Stimulated activated CD8-positive, alpha-beta memory T cell treated with anti-CD3 and anti-CD28 coated beads, Interleukin-2, amount 100 ng/mL, for 1 hour (primary cell): Measurements from ENCODE around the gene DUOX2.
"Not testable (repeated sequence)": the region's sequence is repeated elsewhere in the genome, so short reads cannot be mapped to it uniquely, and the experiment has no call there.

Experiments
- DNase-seq, 2 donors: peaks; one replicate each; pipeline ENCODE4 v3.0.0-alpha.2; 2020; ENCODE audit warnings: low read depth in 2 of 2

The DUOX2 gene

DNA sequence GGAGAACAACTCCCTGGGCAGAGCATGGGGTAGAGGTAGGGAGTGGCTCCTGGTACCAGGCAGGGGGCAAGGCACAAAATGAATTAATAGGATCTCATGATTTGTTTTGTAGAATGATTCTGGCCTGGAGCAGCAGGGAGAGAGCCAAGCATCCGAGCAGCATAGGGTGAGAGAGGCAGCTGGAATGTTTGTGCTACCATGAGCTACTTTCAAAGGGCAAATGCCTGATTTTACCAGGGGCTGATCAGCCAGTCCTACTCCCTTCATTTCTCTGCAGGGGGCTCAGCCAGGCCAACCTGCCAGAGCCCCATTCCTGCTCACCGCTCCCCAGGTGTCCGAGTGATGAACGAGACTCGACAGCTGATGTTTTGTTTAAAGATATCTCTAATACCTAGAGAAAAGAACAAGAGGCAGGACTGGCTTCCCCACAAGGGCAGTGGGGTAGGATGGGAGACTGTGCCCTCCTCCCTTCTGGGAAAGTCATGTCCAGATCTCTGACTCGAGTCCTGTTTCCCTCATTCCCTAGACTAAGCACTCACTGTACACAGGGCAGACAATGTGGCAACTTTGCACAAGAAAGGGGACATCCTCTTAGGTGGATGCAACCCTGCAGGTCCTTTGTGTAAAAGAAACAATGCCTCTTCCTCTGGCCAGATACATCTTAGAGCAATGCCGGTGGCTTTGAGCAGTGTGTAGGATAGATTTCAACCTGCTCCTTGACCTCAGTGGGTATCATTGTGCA is 12.9 kb downstream of the DUOX2 start:
- DNase-seq: no peak

DNA sequence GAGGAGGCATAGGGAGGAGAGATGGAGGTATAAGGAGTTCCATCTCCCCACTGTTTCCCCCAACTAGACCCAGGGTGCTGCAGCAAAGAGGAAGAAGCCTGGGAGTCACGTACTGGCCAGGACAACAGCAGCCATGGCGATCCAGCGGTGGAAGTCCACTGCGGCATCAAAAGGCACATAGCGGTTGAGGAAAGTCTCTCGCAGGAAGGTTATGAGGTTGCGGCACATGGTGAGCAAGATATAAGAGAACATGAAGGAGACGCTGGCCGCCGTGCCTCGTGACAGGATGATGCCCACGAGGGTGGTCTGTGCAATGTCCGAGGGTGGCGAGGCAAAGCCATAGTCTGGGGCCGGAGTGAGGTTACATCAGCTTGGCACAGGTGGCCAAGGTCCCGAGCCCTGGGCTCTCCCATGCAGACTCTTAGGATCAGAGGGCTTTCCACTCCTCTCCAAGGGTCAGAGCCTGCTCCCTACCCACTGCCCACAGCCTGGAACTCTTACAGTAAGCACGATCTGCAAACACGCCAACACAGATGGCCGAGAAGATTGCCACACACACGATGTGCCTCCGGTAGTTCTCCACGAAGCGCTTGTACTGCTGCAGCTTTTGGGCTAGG is 14.3 kb downstream of the DUOX2 start:
- no peak for DNase-seq

DNA sequence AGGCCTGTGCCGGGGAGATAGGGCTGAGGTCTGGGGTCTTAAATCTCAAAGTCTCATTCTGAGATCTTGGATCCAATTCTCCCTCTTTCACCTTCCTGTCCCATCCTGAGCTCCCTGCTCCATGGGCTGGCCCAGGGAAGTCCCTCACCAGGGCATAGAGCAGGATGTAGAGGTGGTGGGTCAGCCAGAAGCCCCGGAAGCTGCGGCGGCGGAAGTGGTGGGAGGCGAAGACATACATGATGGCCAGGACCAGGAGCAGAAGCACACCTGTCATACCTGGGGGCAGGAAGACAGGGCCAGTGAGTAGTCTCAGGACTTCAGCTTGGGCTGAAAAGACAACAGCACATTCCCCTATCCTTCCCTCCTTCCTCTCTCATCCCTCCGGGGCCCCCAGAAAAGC is 16.5 kb downstream of the DUOX2 start:
- no peak for DNase-seq

DNA sequence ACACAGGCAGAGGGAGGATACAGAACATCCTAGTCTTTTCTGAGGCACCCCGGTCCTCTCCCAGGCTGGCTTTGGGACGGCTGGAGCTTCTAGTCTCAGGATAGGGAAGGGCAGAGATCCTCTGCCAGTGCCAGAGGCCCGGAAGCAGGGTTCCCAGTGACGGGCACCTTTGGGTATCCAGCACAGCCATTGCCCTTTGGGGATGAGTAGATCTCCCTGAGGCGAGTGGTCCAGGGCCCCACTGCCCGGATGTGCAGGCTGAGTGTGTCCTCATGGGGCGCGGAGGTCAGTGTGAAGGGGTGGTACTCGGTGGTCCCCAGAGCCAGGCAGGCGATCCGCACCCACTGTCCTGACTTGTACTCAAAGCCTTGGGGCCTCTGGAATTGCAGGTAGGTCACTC is 18.3 kb downstream of the DUOX2 start:
- no peak for DNase-seq

DNA sequence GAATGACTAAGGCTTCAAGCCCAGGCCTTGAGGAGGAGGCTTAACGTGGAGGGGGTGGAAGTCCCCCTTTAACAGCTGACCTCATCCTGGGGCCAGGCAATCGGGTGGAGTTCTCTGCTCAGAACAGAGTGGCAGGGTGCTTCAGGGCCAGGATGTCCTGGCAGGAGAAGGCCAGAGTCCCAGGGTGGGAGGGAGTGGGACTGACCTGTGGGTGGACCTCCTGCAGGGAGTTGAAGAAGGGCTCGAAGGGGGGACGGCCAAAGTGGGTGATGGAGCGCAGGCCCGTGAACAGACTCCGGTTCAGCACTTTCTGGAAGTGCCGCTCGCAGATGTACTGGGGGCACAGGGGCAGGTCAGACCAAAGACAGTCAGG is 19.6 kb downstream of the DUOX2 start:
- no peak for DNase-seq

DNA sequence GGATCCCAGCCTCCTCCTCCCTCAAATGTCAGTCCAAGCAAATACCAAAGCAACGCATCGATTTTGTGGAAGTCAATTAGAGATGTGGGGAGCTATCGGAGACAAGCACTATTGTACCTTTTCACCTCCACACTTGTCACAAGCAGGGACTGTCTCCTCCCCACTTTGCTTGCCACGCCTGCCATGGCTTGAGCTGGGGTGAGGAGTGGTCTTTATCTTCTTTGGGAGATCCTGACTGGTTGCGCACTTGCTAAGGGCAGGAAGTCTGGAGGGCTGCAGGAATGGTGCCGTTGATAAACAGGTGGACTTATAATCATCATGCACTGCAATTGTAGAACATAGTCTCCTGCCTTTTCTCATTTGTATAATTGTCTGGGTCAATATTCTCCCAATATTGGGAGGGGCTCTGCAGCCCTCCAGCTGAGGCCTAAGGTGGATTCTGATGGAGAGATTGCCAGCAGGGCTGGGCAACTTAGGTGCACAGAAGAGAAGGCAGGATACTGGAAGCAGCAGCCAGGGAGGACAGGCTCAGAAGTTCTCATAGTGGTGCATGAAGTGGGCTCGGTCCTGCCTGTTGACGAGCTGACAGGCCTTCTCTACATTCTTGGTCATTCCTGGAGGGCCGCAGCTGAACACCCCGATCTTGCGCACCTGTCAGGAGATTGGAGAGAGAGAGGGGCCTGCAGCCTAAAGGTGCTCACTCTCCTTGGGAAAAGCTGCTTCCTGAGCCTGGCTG is 20.2 kb downstream of the DUOX2 start:
- DNase-seq: no peak

DNA sequence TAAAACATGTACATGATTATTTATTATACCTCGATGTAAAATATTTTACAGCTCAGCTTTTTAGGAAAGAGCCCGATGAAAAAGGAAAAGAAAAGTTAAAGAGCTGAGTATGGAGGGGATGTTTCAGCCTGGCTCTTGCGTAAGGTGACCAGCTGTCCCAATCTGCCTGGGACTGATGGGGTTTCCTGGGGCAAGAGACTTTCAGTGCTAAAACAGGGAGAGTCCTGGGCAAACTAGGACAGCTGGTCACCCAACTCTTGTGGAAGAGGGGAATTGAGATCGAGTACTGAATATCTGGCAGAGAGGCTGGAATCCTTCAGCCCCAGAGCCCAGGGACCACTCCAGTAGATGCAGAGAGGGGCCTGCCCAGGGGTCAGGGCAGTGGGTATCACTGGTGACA is 21.0 kb downstream of the DUOX2 start:
- DNase-seq: no peak

DNA sequence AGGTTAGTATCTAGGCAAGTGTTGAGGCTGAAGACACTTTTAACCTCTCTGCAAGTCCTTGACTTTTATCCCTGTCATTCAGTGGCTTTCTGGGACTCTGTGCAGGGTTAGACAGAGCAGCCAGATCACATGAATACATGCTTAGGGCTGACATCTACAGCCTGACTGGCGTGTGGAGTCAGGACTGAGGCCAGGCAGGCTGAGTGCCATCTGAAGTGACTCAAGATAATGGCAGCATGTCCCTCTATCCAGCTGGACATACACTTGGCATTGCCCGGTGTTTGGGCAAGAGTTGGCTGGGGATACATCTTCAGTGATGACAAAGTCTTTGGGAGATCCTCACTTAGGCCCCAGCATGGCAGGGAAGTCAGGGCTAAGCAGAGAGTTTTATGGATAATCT is 22.4 kb downstream of the DUOX2 start:
- no peak for DNase-seq

DNA sequence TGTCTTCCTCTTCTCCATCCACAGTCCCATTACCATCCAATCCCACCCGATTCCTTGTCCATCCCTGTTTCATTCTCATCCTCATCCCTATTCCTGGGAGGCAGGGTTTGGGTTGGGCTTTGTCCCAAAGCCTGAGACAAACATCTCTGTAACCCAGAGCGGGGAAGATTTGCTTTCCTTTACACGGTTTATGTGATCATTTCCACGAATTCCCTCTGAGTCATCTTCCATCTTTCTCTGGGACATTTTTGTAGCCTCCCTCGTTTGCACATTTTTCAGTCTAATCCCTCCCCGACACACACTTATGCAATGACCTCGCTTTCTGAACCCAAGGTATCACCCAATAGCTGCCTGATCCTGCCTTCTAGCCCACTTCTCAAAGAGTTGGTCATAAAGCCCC is 22.8 kb downstream of the DUOX2 start:
- DNase-seq: no peak

DNA sequence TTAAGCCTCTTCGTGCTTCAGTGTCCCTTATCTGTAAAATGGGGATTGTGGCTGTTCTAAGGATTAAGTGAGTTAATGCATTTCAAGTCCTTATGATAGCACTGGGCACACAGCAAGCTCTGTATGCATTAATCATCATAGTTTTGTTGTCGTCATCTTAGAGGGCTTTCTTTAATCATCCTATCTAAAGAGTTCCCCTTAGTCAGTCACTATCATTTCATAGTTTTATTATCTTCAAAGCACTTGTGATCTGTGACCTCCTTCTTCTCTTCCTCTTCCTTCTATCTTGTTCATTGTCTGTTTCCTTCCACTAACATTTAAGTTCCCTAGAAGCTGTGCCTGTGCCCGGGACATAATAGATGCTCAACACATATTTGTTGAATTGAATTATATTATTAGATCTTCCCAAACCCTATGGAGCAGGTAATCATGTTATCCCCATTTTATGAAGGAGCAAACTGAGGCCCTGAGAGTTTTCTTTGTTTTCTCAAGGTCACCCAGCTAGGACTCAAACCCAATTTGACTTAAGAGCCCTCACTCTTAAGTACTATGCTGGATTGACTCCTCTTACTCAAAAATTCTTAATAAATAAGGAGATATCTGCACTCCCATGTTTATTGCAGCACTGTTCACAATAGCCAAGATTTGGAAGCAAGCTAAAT is 24.1 kb downstream of the DUOX2 start:
- no peak for DNase-seq

DNA sequence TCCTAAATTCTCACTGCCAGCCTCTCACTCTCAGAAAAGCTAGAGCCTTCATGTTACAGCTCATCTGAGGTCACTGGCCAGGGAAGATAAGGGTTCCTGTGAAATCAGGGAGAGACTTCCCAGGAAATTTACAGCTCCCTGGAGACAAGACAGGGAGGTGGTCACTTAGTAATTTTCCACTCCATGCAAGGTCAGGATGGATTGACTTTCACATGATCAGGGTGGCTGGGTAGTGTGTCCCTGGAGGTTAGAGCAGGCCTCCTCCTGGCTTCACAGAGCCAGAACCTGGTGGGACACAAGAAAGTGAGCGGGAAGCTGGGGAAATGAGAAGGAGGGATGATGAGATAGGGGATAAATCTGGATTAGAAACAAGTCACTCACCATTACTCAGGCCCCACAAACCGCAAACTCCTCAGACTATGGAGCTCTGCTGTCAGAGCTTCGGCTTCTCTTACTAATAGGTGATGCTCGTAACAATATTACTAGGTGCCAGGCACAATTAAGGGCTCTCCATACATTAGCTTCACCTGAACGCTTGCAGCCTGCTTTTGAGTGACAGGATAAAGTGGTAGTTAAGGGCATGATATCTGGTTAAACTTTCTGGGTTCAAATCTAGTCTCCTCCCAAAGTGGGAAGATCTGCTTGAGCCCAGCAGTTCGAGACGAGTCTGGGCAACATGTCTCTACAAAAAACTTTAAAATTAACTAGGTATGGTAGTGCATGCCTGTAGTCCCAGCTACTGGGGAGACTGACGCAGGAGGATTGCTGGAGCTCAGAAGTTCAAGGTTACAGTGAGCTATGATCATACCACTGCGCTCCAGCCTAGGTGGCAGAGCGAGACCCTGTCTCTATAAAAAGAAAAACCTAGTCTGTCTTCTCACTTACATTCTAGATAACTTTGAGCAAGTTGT is 24.9 kb downstream of the DUOX2 start:
- no peak for DNase-seq

DNA sequence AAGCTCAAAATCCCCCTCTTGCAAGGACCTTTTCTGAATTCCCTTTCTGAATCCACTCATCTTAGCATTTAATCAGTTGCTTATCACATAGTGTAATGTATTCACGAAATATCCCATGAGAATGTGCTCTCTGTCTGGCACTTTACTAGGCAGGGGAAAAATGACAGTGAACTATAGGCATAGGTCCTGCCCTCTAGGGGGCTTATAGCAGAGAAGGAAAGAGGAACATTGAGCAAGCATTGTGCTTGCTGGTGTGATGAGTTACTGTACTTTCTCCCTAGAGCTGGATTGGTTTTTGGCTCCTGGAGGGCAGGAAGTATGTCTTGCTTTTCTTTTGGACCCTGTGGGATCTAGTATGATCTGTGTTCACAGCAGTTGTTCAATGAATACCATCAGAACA is 26.5 kb downstream of the DUOX2 start:
- DNase-seq: no peak

DNA sequence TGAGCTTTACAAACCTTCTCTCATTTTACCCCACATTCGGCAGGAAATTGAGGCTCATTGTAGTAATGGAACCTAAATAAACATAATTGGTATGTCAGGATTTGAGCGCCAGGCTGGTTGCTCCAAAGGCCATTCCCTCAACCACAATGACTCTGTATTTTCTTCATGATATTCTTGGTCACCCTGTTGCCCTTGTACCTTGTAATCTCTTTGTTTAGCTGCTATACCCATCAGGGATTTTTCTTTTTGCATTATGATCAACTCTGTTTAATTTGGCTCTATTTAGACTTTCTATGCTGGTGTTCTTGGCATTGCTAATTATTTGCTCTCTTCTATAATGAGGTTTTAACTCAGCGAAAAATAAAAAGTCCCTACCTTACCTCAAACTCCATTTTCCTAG is 29.8 kb downstream of the DUOX2 start:
- no peak for DNase-seq

DNA sequence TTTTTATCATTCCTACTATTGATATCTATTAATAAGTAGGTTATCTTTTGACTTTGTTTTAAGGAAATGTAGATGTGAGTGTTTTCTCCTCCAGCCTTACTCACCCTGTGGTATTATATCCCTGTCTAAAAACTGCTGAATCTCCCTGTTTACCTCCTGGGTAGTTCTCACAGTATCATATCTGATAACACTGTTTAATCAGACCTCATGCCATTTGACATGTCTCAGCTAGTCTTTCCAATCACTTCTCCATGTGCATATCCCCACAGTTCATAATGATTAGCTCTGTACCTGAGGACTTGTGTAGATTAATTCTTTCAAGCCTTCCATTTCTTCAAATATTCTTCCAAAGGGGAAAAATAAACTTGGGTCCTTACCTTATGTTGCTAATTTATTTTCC is 30.7 kb downstream of the DUOX2 start:
- DNase-seq: no peak

DNA sequence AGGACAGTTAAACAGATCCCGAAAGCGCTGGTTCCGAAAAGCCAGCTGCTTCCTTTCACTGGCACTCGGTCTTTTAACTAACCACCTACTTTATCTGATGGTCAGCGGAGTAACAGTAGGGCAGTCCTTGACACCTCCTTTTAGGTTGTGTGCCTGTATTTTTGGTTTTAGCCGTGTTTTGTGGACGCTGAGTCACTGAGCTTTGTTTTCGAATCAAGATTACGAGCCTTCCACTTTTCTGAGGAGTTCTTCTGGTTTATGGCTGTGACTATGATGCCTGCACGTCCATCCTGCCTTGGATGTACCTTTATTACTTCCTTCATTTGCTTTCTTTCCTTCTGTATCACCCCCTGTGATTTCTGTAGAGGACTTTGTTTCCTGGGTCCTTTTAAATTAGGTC is 31.6 kb downstream of the DUOX2 start:
- not testable (repeated sequence) for DNase-seq

DNA sequence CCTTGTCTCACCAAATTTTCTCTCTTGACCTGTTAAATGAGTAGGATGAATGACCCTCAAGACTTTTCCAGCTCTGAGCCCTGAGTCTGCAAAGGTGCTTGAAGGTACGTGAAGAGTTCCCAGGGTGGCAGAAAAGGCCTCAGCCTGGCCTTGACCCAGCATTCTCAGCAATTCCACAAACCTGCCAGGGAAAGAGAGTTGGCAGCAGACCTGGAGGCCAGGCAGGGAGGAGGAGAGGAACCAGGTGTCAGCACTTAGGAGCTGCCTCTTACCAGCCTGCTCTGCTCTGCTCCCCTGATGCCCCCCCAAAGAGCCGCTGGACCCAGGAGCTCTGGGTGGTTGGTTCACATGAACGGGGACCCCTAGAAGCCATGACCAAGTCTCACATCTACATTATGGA is 33.4 kb downstream of the DUOX2 start:
- DNase-seq: not testable (repeated sequence)

DNA sequence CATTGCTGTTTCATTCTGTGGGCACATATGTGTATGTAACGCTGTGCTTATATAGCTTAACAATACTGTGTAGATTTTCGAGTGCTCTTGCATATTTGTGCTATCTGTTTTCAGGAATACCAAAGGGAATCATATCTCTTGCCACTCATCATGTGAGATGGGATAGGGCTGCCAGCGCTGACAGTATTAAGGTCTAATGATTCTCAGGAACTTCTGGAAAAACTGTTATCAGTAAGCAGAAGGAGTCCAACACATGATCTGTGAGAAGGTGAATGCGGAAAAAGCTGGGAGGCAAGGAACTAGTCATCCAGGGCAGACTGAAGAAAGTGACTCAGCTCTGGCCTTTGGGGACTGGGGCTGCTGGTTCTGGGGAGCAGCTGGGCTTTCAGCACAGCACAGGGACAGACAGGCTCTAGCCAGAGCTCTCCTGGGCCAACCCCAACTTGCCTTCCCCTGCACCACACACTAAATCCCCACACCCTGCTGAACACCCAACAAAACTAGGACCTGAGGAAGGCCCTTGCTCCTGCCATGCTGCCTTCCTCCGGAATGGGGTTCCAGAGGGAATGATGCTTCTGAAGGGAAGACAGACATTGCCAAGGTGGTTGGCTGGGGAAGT is 34.2 kb downstream of the DUOX2 start:
- not testable (repeated sequence) for DNase-seq

DNA sequence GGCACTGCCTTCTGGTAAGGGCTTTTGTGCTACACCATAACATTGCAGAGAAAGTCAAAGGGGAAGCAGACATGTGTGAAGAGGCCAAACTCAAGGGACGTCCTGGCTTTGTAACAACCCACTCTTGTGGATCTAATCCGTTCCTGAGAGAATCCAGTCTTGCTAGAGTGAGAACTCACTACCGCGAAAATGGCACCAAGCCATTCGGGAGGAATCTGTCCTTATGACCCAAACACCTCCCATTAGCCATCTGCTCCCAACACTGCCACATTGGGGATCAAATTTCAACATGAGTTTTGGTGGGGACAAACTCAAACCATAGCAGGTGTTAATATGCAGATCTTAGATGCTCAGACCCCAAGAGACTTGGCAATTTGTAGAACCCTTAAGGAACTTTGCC is 34.8 kb downstream of the DUOX2 start:
- DNase-seq: not testable (repeated sequence)

DNA sequence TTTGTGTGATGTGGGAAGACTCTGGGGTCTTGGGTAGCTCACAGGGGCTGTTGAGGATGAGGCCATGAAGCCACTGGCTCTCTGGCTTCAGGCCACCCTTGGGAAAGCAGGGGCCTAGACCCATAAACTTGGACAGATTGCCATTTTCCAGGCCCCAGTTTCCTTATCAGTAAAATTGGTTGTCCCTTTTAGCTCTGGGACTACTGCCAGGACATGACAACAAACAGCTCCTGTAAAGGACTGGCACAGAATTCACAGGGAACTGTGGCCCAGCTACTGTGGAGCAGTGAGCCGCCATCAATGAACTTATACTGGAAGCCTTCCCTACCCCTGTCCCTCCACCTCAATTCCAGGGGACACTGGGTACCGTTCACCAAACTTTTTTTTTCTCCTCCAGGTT is 36.6 kb downstream of the DUOX2 start:
- DNase-seq: not testable (repeated sequence)

DNA sequence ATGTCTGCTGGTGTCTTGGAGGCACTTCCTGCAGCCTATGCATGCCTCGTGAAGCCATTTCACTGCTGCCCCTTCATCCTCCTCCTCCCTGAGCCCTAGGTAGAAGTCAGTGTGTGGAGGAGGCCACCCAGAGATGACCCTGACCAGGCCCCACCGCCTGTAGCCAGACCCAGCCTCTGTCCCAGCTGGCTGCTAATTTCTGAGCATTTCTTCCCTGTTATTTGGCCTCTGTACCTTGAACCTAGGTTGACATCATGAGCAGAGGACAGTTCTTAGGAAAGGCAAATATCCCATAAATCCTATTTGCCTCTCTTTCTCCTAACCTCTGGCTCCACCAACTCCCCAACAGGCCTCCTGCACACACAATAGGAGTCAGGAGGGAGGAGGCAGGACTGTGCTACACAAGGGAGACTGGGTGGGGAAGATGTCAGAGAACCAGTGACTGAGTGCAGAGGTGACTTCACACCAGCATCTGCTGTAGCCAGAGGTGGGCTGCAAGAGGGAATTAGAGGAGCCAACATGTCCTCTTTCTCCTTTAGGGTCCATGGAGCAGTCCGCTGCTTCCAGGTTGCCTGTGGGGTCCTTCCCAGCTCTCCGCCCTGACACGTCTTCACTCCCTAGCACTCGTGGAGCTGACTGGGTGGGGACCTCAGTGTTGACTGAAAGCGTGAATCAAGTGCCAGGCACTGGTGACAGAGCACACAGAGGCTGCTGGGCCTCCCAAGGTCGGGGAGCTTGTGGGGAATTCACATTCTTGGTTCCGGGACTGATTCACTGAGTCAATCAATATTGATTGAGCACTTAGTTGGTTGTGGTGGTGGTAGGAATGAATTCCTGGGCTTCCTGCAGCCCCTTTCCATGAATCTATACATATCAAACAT is 38.3 kb downstream of the DUOX2 start:
- not testable (repeated sequence) for DNase-seq
